Naive B cell (primary cell): ENCODE data around the gene AHCY. TPM values are rescaled to one million over a fixed set of nuclear protein-coding genes. Genes with fewer than 3 reads are reported as not detected.
A peak's percentile ranks its signal among the peaks of the same experiment; 100 is the strongest.
"Not testable (repeated sequence)": the region's sequence is repeated elsewhere in the genome, so short reads cannot be mapped to it uniquely, and the experiment has no call there.

Experiments
- ATAC-seq, 2 donors: fragments of 150-1000 bp; cut with Tn5 transposase; 2 replicates each; pipeline ENCODE4 v1.10.0; 2021; ENCODE audit warnings: low read depth in 2 of 2, mild to moderate bottlenecking in 2 of 2, moderate library complexity in 2 of 2
- DNase-seq: peaks from one replicate; pipeline ENCODE4 v3.0.0; 2022
- H3K27ac Mint-ChIP-seq, 6 donors: one replicate each; pipeline ENCODE4 v1.8.0; 2020 to 2022; ENCODE audit warnings: mild to moderate bottlenecking in 6 of 6, mixed read lengths in 6 of 6, moderate library complexity in 5 of 6, inconsistent platforms in 2 of 6
- H3K27me3 Mint-ChIP-seq, 3 donors: one replicate each; pipeline ENCODE4 v1.8.0; 2021 to 2022; ENCODE audit warnings: mixed read lengths in 3 of 3, mild to moderate bottlenecking in 1 of 3
- H3K36me3 Mint-ChIP-seq, 2 donors: one replicate each; pipeline ENCODE4 v1.8.0; 2020 to 2022; ENCODE audit warnings: mixed read lengths in 2 of 2, inconsistent platforms in 1 of 2, mild to moderate bottlenecking in 1 of 2
- H3K4me1 Mint-ChIP-seq, 3 donors: one replicate each; pipeline ENCODE4 v1.8.0; 2020 to 2022; ENCODE audit warnings: mixed read lengths in 3 of 3, inconsistent platforms in 1 of 3, mild to moderate bottlenecking in 1 of 3, moderate library complexity in 1 of 3
- H3K4me3 Mint-ChIP-seq, 8 donors: one replicate each; pipeline ENCODE4 v1.8.0; 2020 to 2022; ENCODE audit warnings: mild to moderate bottlenecking in 8 of 8, mixed read lengths in 8 of 8, moderate library complexity in 8 of 8, inconsistent platforms in 2 of 8
- H3K9me3 Mint-ChIP-seq, 7 donors: one replicate each; pipeline ENCODE4 v1.8.0; 2020 to 2022; ENCODE audit warnings: mixed read lengths in 7 of 7, mild to moderate bottlenecking in 5 of 7, inconsistent platforms in 2 of 7, moderate library complexity in 1 of 7
- polyA plus RNA-seq, 6 donors: library from polyadenylated mRNA; unstranded; fragments of 300-500 nt; fragmentation: Illumina TruSeq; gene quantifications; one replicate each; pipeline ENCODE4 v1.2.3, GENCODE V29; 2021; ENCODE audit warnings: low read depth in 6 of 6

The AHCY gene
- polyA plus RNA-seq, 6 donors from 2014 or later: 32.1 to 46.8 (median 34.5) TPM

DNA sequence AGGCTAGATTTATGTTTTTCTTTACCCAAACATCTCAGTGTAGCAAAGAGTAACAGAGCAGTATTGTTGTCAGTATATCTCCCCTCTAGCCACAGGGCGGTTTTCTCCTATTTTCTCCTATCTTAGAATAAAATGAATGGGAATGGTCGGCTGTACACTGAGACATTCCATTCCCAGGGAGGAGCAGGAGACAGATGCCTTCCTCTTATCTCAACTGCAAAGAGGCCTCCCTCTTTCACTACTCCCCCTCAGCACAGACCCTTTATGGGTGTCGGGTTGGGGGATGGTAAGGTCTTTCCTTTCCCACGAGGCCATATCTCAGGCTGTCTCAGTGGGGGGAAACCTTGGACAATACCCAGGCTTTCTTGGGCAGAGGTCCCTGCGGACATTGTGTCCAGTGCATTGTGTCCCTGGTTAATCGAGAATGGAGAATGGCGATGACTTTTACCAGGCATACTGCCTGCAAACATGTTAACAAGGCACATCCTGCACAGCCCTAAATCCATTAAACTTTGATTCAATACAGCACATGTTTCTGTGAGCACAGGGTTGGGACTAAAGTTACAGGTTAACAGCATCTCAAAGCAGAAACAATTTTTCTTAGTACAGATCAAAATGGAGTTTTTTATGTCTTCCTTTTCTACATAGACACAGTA lies 50.6 kb downstream of the AHCY start:
- ATAC-seq, H3K4me1 Mint-ChIP-seq, DNase-seq, H3K27me3 Mint-ChIP-seq, H3K36me3 Mint-ChIP-seq, H3K9me3 Mint-ChIP-seq: not testable (repeated sequence)
- peak overlapping the region in 1 of 6 donors; percentile 44 for H3K27ac Mint-ChIP-seq
- H3K4me3 Mint-ChIP-seq: peak overlapping the region in 1 of 8 donors; percentile 41

DNA sequence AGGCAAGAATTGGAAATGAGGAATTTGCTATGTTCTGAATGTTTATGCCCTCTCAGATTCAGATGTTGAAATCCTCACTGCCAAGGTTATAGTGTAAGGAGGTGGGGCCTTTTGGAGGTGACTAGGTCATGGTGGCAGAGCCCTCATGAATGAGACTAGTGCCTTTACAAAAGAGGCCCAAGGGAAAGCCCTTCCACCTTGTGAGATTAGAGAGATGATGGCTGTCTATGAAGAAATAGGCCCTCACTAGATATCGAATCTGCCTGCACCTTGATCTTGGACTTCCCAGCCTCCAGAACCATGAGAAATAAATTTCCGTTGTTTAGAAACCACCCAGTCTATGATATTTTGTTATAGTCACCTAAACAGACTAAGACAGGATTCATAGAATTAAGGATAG lies 51.5 kb downstream of the AHCY start:
- Mint-ChIP-seq H3K36me3 (no peaks in the 10 kb centered on the region), H3K27me3 (no peaks in the 10 kb centered on the region), H3K9me3 (no peaks in the 10 kb centered on the region), H3K27ac (peak overlapping the region in 2 of 6 donors; percentile 36 to 44), H3K4me1 (peaks cover 3 to 9% (median 5%) of the 10 kb centered on the region in 3 donors), H3K4me3 (no peak overlapping the region)
- DNase-seq (no peak), ATAC-seq (no peak)

DNA sequence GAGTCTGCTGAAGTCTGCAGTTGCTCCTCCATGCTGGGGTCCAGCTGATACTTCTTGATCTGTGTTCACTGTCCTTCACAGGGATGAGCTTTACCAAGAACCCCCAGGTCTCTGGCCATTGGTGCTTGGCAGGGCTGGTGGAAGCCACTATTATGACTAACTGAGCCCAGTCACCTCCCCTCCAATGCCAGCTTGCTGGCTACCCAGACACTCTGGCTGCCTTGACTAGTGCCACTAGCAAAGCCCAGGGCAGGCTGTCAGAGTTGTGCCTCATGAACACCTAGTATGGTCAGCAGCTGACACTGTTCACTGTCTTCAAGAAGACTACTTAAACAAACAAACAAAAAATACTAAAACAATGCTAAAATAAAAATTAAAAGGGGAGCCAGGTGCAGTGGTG lies 53.1 kb downstream of the AHCY start:
- Mint-ChIP-seq H3K4me3 (peak overlapping the region in 1 of 8 donors; percentile 31), H3K27ac (no peak overlapping the region), H3K36me3 (no peaks in the 10 kb centered on the region), H3K9me3 (no peaks in the 10 kb centered on the region), H3K27me3 (no peaks in the 10 kb centered on the region), H3K4me1 (peaks cover 3 to 9% (median 5%) of the 10 kb centered on the region in 3 donors)
- no peak for DNase-seq
- no peak for ATAC-seq

DNA sequence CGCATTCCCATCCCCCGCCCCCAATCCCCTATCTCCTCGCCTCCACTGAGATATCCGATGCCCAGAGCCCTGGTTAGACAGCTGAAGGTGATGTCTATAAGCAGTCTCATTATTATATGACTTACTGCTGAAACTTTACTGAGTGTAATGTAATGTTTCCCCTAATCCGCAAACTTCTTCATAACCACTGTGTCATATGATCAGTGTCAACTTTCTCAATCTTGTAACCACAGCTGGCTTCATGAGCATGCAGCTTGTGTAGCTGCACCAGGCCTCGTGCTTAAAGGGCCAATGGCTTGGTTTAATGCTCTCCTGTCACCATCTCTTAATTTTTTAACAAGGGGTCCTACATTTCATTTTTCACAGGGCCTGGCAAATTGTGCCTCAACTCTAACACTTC lies 53.9 kb downstream of the AHCY start:
- Mint-ChIP-seq H3K9me3 (no peaks in the 10 kb centered on the region), H3K27ac (peak overlapping the region in 1 of 6 donors; percentile 66), H3K4me3 (no peak overlapping the region), H3K36me3 (no peaks in the 10 kb centered on the region), H3K27me3 (no peaks in the 10 kb centered on the region), H3K4me1 (peaks cover 3 to 9% (median 5%) of the 10 kb centered on the region in 3 donors)
- no peak for ATAC-seq
- no peak for DNase-seq

DNA sequence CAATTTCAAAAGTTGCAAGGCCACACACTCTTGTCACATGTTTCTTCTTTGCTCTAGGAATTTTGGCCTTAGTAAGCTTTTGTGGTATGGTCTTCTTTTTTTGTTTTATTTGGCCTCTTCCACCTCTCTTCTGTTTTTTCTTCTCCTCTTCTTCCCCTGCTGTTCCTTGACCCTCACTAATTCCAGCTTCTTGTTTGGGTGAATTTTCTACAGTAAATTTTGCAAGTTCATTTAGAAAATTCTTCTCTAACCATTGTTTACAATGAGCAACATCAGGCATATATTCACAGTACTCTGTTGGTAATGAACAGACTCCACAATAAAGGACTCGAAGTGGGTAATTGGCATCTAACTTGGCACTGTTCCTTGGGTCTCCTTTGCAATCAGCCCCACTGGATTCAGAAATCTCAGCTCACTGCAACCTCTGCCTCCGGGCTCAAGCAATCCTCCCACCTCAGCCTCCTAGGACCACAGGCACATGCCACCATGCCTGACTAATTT lies 57.0 kb downstream of the AHCY start:
- no peaks in the 10 kb centered on the region for H3K36me3 Mint-ChIP-seq
- no peaks in the 10 kb centered on the region for H3K9me3 Mint-ChIP-seq
- H3K4me1 Mint-ChIP-seq: peaks cover 16 to 29% (median 21%) of the 10 kb centered on the region in 3 donors
- ATAC-seq (no peak), DNase-seq (no peak)
- H3K27me3 Mint-ChIP-seq: no peaks in the 10 kb centered on the region
- H3K4me3 Mint-ChIP-seq: no peak overlapping the region
- peak overlapping the region in 1 of 6 donors; percentile 87 for H3K27ac Mint-ChIP-seq

DNA sequence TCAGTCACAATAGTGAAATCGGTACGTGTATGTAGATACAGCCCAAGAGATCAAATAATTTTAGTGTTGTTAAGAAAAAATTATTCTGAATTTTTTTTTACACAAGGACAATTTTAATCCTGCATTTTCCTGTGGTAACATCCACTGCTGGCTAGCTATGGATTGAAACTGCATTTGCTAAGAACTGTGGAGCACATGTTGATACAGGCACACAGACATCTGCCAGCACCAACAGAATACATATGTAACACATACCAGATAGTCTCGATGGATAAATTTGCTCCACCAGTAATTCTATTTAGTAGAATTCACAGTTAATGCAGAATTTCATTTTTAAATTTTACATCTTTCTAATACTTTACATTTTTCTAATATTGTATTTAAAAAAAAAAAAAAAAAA lies 59.8 kb downstream of the AHCY start:
- H3K9me3 Mint-ChIP-seq: peaks cover under 1 to 4% (median 2%) of the 10 kb centered on the region in 7 donors
- no peak for DNase-seq
- no peak overlapping the region for H3K27ac Mint-ChIP-seq
- no peak for ATAC-seq
- peaks cover 0 to 4% of the 10 kb centered on the region in 2 donors for H3K36me3 Mint-ChIP-seq
- no peaks in the 10 kb centered on the region for H3K27me3 Mint-ChIP-seq
- H3K4me3 Mint-ChIP-seq: no peak overlapping the region
- peaks cover 31 to 38% (median 36%) of the 10 kb centered on the region in 3 donors for H3K4me1 Mint-ChIP-seq

DNA sequence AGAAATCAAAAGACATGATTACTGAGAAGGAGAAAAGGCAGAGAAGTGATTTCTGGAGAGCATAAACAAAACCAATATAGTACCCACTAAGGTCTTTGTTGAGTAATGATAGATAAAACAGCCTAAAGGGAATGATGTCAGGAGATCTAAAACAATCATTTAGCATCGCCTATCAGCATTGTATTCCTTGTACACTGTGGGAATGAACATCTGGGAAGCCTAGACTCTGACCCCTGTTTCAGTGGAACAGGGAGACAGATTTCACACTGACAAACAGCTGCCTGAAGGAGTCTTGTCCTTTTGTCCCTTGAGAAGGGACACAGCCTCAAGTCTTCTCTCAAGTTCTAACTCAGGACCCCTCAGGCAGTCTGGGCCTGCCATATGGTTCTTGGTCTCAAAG lies 60.3 kb downstream of the AHCY start:
- Mint-ChIP-seq H3K4me1 (peaks cover 31 to 38% (median 36%) of the 10 kb centered on the region in 3 donors), H3K9me3 (peaks cover 5 to 9% (median 6%) of the 10 kb centered on the region in 7 donors), H3K27ac (peak overlapping the region in 1 of 6 donors; percentile 56), H3K4me3 (peak overlapping the region in 2 of 8 donors; percentile 11 to 55), H3K36me3 (peaks cover 5 to 9% of the 10 kb centered on the region in 2 donors), H3K27me3 (no peaks in the 10 kb centered on the region)
- ATAC-seq: no peak
- no peak for DNase-seq

DNA sequence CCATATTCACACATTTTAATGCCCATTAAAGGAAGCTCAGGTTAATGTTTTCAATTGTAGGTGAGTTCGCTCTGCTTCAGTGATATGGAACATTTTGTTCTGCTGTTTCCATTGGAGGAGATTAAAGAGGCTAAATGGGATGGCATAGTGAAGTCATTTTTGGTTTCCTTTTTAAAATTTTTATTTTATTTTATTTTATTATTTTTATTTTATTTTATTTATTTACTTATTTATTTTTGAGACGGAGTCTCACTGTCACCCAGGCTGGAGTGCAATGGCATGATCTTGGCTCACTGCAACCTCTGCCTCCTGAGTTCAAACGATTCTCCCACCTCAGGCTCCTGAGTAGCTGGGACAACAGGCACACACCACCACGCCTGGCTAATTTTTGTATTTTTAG lies 61.1 kb downstream of the AHCY start:
- Mint-ChIP-seq H3K27ac (peak overlapping the region in 1 of 6 donors; percentile 20), H3K4me1 (peaks cover 31 to 38% (median 36%) of the 10 kb centered on the region in 3 donors), H3K36me3 (peaks cover 12 to 16% of the 10 kb centered on the region in 2 donors), H3K4me3 (peak overlapping the region in 3 of 8 donors; percentile 11 to 54 (median 21)), H3K9me3 (peaks cover 5 to 17% (median 15%) of the 10 kb centered on the region in 7 donors)
- not testable (repeated sequence) for ATAC-seq, H3K27me3 Mint-ChIP-seq, DNase-seq

DNA sequence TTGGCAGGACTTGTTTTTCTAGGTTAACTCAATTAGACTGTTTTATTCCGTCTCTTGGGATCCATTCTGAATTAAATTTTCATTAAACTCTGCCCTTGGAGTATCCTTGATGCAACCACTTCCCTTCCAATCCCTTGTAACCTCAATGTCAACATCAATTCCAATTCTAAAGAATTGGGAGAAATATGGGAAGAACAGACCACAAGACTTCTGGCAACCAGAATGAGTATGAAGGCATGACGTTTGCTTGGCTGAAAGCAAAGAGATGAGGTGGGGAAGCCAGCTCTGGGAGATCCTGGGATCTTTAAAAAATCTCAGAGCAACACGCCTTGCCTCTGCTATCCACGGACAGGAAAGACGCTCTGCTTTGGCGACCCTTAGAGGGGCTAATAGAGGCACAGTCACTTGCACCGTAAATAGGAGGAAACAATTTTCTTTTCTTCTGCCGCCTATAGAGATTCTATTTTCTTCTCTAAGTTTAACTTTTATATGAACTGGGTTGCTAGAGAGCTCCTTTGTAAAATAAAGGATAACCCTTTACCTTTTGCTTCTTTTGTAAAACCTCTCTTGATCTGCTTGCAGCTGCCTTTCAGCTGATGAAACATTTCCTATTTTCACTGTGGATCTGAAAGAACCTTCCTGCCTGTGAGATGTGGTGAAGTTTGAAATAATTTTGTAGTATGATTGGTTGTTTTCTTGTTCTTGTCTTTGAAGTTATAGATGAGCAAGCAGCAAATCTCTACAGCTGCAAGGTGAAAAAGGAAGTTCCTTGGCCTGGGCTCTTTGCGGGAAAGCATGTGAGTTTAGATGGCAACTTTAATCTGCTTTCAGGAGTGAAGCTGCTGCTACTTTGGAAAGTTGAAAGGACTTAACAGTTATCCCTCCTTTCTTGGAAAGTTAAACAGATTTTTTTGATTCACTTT lies 62.2 kb downstream of the AHCY start, which contains the start of gene ASIP:
Gene ASIP (plus strand): TSS at position 731 of the 923 bp plus-strand sequence. CDS start 18,952 bp downstream, outside the sequence.
- peak within 1 kb of the TSS; percentile 10 to 93 (median 52) for H3K27ac Mint-ChIP-seq
- ATAC-seq: peak; percentile 89 to 94

DNA sequence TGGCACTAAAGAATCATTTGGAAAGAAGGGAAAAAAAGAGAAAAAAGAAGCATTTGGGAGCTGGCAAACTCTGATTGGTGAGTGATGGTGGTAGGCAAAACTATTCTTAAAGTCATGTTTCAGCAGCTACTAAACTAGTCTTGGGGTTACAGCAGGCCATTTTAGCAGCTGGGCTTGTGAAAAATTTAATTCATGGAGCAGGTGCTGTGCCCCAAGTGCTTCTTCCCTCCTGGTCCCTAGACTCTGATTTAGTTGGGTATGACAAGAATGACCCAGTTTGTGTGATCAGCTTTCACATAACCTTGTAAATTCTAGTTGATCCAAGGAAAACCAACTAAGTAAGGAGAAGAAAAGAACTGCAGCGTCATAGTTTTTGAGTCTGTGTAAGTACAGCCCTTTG lies 63.0 kb downstream of the AHCY start:
- Mint-ChIP-seq H3K36me3 (peaks cover 12 to 23% of the 10 kb centered on the region in 2 donors), H3K4me1 (peaks cover 38% of the 10 kb centered on the region in 3 donors), H3K4me3 (peak overlapping the region in 1 of 8 donors; percentile 63), H3K9me3 (peaks cover 11 to 23% (median 16%) of the 10 kb centered on the region in 7 donors), H3K27ac (peak overlapping the region in 4 of 6 donors; percentile 13 to 93 (median 81)), H3K27me3 (no peaks in the 10 kb centered on the region)
- ATAC-seq (no peak), DNase-seq (no peak)

More for the DNA sequence above, 62.2 kb downstream of the AHCY start, which contains the start of gene ASIP:
- Mint-ChIP-seq H3K9me3 (peaks cover 7 to 23% (median 16%) of the 10 kb centered on the region in 7 donors), H3K4me3 (peak within 1 kb of the TSS in 7 of 8 donors; percentile 13 to 77 (median 61)), H3K36me3 (peaks cover 12 to 16% of the 10 kb centered on the region in 2 donors), H3K4me1 (peaks cover 32 to 38% (median 36%) of the 10 kb centered on the region in 3 donors), H3K27me3 (no peaks in the 10 kb centered on the region)
- DNase-seq: peak; percentile 46

DNA sequence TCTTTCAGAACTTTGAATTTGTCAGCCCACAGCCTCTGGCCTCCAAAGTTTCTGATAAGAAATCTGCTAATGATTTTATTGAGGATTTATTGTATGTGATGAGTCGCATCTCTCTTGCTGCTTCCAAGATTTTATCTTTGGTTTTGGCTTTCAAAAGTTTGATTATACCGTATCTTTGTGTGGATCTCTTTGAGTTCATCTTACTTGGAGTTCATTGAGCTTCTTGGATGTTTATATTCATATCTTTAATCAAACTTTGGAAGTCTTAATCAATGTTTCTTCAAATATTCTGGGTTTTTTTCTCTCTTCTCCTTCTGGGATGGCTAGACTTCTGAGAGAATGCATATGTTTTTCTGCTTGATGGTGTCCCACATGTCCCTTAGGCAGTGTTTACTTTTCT lies 65.2 kb downstream of the AHCY start:
- H3K36me3 Mint-ChIP-seq: peaks cover 12 to 23% of the 10 kb centered on the region in 2 donors
- ATAC-seq: no peak

DNA sequence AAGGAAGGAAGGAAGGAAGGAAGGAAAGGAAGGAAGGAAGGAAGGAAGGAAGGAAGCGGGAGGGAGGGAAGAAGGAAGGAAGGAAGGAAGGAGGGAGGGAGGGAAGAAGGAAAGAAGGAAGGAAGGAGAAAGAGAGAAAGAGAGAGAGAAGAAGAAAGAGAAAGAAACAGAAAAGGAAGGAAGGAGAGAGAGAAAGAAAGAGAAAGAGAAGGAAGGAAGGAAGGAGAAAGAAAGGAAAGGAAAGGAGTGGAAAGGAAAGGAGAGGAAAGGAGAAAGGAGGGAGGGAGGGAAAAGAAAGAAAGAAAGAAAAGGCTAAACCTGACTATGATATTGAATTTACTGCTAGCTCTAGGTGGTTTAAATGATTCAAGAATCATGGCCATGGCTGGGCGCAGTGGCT lies 67.3 kb downstream of the AHCY start:
- H3K27me3 Mint-ChIP-seq: no peaks in the 10 kb centered on the region
- DNase-seq: no peak
- H3K27ac Mint-ChIP-seq: peak overlapping the region in 1 of 6 donors; percentile 65

More for the DNA sequence above, 65.2 kb downstream of the AHCY start:
- Mint-ChIP-seq H3K4me1 (peaks cover 36 to 38% (median 37%) of the 10 kb centered on the region in 3 donors), H3K9me3 (peaks cover 11 to 23% (median 16%) of the 10 kb centered on the region in 7 donors), H3K4me3 (peak overlapping the region in 1 of 8 donors; percentile 5), H3K27ac (no peak overlapping the region), H3K27me3 (no peaks in the 10 kb centered on the region)
- no peak for DNase-seq

DNA sequence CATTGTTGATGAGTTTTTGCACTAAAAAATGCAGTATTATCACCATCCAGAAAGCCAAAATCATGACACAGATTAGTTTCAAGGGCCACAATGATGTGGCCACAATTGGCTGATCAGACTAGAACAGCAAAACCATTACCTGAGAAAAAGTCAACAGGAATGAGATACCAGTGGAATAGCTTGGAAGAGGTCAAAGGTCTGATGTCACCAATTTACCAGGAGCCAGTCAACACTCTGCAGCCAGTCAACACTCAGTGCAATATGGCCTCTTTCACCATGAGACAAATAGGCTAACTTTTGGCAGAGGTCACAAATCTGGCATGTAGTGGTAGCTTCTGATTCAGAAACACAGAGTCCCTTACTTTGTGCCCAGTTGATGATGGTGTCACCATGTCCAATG lies 69.5 kb downstream of the AHCY start:
- Mint-ChIP-seq H3K36me3 (peaks cover 12 to 22% of the 10 kb centered on the region in 2 donors), H3K9me3 (peaks cover 11 to 23% (median 14%) of the 10 kb centered on the region in 7 donors), H3K27me3 (no peaks in the 10 kb centered on the region), H3K27ac (no peak overlapping the region), H3K4me3 (no peak overlapping the region), H3K4me1 (peaks cover 0 to 7% (median 1%) of the 10 kb centered on the region in 3 donors)
- ATAC-seq: no peak
- DNase-seq: no peak

More for the DNA sequence above, 67.3 kb downstream of the AHCY start:
- H3K4me1 Mint-ChIP-seq: peaks cover 15 to 22% (median 19%) of the 10 kb centered on the region in 3 donors
- peaks cover 12 to 23% of the 10 kb centered on the region in 2 donors for H3K36me3 Mint-ChIP-seq
- peaks cover 11 to 23% (median 16%) of the 10 kb centered on the region in 7 donors for H3K9me3 Mint-ChIP-seq
- ATAC-seq: no peak
- peak overlapping the region in 2 of 8 donors; percentile 36 to 42 for H3K4me3 Mint-ChIP-seq
